ENCODE data around the gene LYST.

DNA sequence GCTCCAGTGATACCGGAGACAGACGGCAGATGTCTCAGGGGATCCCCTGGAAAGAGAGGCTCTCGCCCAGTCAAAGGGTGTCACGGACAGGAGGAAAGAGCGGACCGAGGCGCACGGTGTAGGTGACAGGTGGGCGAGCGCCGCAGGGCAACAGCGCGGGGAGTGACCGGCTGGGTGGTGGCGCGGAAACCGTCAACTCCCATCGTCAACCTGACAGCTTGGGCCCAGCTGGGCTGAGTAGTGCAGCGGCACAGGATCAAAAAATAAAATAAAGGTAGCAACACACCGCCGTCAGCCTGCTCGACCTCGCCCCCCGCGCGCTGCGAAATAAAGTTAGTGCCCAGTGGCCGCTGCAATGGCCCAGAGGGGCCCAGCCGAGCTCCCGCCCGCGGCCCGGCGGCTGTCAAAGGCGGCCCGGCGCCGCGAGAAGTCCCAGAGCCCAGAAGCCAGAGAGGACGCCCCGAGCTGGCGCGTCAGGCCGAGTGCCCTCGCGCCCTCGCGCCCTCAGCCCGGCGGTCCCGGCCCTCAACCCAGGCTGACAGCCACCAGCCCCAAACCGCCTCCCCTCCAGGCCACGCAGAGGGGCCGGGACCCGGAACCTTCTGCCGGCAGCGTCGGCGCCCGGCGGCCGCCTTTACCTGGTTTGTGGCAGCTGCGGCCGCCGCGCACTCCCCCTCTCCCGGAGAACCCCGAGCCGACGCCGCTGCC, at the start of gene LYST:
- TF ChIP-seq, protein P1, sequence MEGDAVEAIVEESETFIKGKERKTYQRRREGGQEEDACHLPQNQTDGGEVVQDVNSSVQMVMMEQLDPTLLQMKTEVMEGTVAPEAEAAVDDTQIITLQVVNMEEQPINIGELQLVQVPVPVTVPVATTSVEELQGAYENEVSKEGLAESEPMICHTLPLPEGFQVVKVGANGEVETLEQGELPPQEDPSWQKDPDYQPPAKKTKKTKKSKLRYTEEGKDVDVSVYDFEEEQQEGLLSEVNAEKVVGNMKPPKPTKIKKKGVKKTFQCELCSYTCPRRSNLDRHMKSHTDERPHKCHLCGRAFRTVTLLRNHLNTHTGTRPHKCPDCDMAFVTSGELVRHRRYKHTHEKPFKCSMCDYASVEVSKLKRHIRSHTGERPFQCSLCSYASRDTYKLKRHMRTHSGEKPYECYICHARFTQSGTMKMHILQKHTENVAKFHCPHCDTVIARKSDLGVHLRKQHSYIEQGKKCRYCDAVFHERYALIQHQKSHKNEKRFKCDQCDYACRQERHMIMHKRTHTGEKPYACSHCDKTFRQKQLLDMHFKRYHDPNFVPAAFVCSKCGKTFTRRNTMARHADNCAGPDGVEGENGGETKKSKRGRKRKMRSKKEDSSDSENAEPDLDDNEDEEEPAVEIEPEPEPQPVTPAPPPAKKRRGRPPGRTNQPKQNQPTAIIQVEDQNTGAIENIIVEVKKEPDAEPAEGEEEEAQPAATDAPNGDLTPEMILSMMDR (IDR thresholded peaks at IDR 0.05) = peak in 1 of 6 experiments; percentile 26
- TF ChIP-seq POLR2A (IDR thresholded peaks at IDR 0.05) = peak in 1 of 2 donors; percentile 8
